ENCODE data around the gene TAAR9. TPM values are rescaled to one million over a fixed set of nuclear protein-coding genes. Genes with fewer than 3 reads are reported as not detected.

Gene TAAR9, protein sequence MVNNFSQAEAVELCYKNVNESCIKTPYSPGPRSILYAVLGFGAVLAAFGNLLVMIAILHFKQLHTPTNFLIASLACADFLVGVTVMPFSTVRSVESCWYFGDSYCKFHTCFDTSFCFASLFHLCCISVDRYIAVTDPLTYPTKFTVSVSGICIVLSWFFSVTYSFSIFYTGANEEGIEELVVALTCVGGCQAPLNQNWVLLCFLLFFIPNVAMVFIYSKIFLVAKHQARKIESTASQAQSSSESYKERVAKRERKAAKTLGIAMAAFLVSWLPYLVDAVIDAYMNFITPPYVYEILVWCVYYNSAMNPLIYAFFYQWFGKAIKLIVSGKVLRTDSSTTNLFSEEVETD
- not detected for total RNA-seq
- not detected for polyA plus RNA-seq
- not detected for total RNA-seq

DNA sequence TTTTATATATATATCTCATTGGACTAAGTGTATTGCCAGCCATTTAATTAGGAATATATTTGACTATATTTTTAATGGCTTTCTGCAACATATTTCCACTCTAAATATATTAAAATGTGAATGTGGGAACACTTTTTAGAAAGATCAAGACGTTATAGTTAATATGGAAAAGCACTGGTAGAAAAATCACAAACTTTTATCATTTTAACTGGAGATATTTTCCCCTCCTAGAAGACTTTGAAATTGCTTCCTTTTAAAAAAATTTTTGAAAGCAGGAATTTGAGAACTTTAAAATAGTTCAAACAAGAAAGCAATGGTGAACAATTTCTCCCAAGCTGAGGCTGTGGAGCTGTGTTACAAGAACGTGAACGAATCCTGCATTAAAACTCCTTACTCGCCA is at the start of gene TAAR9:
Gene TAAR9, plus strand, starts transcription at position 301 of the 400 bp plus-strand sequence. Its CDS starts 13 bp downstream, at position 314.
- Histone ChIP-seq H3K4me3 (ENCODE audit: low read length) (no peak within 1 kb of the TSS), H3K4me1 (ENCODE audit: control insufficient read depth in 2 of 2, insufficient read depth in 2 of 2, low read length in 2 of 2) (no peaks in the 10 kb centered on the region), H3K27me3 (ENCODE audit: control insufficient read depth in 2 of 2, insufficient read depth in 2 of 2, low read length in 2 of 2) (peaks cover 0 to 2% of the 10 kb centered on the region in 2 donors), H3K27ac (ENCODE audit: low read depth, low read length) (no peak within 1 kb of the TSS), H3K36me3 (ENCODE audit: control insufficient read depth in 2 of 3, insufficient read depth in 3 of 3, low read length in 3 of 3) (no peaks in the 10 kb centered on the region), H3K9me3 (ENCODE audit: control insufficient read depth in 2 of 3, low read length in 3 of 3) (no peaks in the 10 kb centered on the region)
- Mint-ChIP-seq H3K36me3 (no peaks in the 10 kb centered on the region), H3K9me3 (peaks cover 0 to 6% (median 0%) of the 10 kb centered on the region in 11 donors), H3K27ac (no peak within 1 kb of the TSS), H3K27me3 (peaks cover 11 to 41% (median 34%) of the 10 kb centered on the region in 5 donors), H3K4me3 (no peak within 1 kb of the TSS), H3K4me1 (peaks cover 0 to 2% (median 0%) of the 10 kb centered on the region in 7 donors)
- ATAC-seq (no peak), DNase-seq (no peak)
- ChIA-PET POLR2A (no interaction called here), CTCF (no interaction called here)
- intact Hi-C loops (cut with micrococcal nuclease): no loop called here

DNA sequence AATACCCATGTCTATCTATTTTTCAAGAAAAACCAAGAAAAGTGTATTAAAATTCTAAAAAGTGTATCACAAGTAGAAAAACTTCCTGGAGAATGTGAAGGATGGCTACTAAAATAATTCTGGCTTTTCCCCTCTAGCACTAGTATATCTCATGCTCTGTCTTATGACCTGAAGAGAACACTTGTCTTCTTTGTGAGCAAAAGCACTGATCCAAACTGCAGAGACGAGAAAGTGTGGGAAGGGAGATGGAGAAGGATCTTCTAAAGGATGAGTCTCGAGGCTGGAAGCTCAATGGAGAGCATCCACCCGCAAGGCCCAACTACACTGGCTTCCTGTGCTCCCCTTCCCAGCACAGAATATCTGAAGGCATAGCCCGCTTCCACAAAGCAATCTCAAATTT is 48.7 kb upstream of the TAAR9 start:
- Mint-ChIP-seq H3K36me3 (peaks cover 2 to 15% (median 10%) of the 10 kb centered on the region in 5 donors), H3K27ac (no peak overlapping the region), H3K27me3 (no peaks in the 10 kb centered on the region), H3K9me3 (peaks cover 0 to 5% (median 1%) of the 10 kb centered on the region in 11 donors), H3K4me3 (no peak overlapping the region), H3K4me1 (peaks cover 3 to 21% (median 12%) of the 10 kb centered on the region in 7 donors)
- CTCF ChIA-PET: interaction anchor here (1.1 kb wide), 1 partner anchor 11 kb away, joined by 4 read pairs; no protein-coding TSS in a partner anchor
- intact Hi-C loops (cut with micrococcal nuclease): no loop called here
- DNase-seq: no peak
- H3K4me1 ChIP-seq (ENCODE audit: control insufficient read depth in 2 of 2, insufficient read depth in 2 of 2, low read length in 2 of 2): peaks cover 0 to 10% of the 10 kb centered on the region in 2 donors
- no peaks in the 10 kb centered on the region for H3K36me3 ChIP-seq (ENCODE audit: control insufficient read depth in 2 of 3, insufficient read depth in 3 of 3, low read length in 3 of 3)
- H3K27ac ChIP-seq (ENCODE audit: low read depth, low read length): no peak overlapping the region
- no peaks in the 10 kb centered on the region for H3K9me3 ChIP-seq (ENCODE audit: control insufficient read depth in 2 of 3, low read length in 3 of 3)
- no peaks in the 10 kb centered on the region for H3K27me3 ChIP-seq (ENCODE audit: control insufficient read depth in 2 of 2, insufficient read depth in 2 of 2, low read length in 2 of 2)
- POLR2A ChIA-PET: no interaction called here
- no peak overlapping the region for H3K4me3 ChIP-seq (ENCODE audit: low read length)
- ATAC-seq: no peak

DNA sequence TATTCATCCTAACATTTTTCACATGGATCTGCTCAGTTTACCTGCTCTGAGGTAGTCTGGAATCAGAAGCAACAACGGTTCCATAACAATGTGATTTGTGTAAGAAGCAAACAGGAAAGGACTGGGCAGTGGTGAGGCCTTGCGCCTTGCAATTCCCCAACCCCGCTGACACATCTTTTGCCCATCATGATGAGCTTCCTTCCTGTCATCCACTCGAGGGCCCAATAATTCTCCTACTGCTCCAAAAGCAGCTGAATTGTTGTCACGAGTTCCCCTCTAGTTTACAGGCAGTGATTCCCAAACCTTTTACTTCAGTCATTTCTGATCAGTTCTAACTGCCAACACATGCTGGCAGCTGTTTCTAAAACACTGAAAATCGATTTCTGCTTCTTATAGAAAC is 48.1 kb upstream of the TAAR9 start:
- Histone ChIP-seq H3K4me1 (ENCODE audit: control insufficient read depth in 2 of 2, insufficient read depth in 2 of 2, low read length in 2 of 2) (peaks cover 0 to 10% of the 10 kb centered on the region in 2 donors), H3K4me3 (ENCODE audit: low read length) (no peak overlapping the region), H3K27ac (ENCODE audit: low read depth, low read length) (no peak overlapping the region), H3K9me3 (ENCODE audit: control insufficient read depth in 2 of 3, low read length in 3 of 3) (no peaks in the 10 kb centered on the region), H3K27me3 (ENCODE audit: control insufficient read depth in 2 of 2, insufficient read depth in 2 of 2, low read length in 2 of 2) (no peaks in the 10 kb centered on the region), H3K36me3 (ENCODE audit: control insufficient read depth in 2 of 3, insufficient read depth in 3 of 3, low read length in 3 of 3) (no peaks in the 10 kb centered on the region)
- peak; percentile 64 for ATAC-seq
- H3K4me3 Mint-ChIP-seq: no peak overlapping the region
- H3K27ac Mint-ChIP-seq: peak overlapping the region in 1 of 9 donors; percentile 41
- H3K36me3 Mint-ChIP-seq: peaks cover 5 to 22% (median 17%) of the 10 kb centered on the region in 5 donors
- intact Hi-C loops (cut with micrococcal nuclease): no loop called here
- no peak for DNase-seq
- peaks cover 5 to 27% (median 18%) of the 10 kb centered on the region in 7 donors for H3K4me1 Mint-ChIP-seq
- ChIA-PET POLR2A (interaction anchor here (0.7 kb wide), 1 partner anchor 23 kb away, joined by 3 read pairs; the partner anchor contains the start of gene STX7), CTCF (interaction anchor here (1.1 kb wide), 1 partner anchor 10 kb away, joined by 4 read pairs; no protein-coding TSS in a partner anchor)
- H3K27me3 Mint-ChIP-seq: no peaks in the 10 kb centered on the region
- H3K9me3 Mint-ChIP-seq: peaks cover 0 to 11% (median 2%) of the 10 kb centered on the region in 11 donors

DNA sequence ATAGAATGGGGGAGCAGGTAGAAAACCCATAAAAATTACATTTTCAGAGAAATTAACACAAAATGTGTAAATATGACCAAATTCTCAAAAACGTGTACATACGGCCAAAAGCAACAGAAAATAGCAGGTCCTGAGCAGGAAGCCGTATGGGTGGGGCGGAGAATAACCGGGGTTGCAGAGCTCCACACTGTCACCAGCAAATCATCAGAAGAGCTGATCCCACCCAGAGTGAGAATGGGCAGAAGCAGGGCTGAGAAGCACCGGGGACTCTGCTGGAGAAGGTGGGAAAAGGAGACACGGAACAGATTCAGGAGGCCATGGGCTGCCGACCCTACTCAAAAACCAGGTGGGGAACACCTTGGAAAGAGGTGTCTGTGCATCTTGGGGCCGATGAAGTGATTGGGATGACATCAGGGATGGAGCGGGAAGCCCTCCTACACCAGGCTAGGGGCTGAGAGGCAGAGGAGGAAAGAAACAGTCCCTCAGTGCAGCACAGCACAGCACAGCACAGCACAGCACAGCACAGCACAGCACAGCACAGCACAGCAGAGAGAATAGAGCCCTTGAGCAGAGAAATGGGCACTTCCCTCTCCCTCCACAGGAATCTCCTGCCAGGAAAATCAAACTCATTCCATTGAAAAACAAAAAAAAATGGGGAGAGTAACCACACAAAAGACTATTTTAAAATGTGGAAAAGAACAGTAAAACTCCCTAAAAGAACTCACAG is 47.4 kb upstream of the TAAR9 start:
- ChIA-PET POLR2A (interaction anchor here (0.7 kb wide), 1 partner anchor 22 kb away, joined by 3 read pairs; the partner anchor contains the start of gene STX7), CTCF (interaction anchor here (1.1 kb wide), 1 partner anchor 10 kb away, joined by 4 read pairs; no protein-coding TSS in a partner anchor)
- no peak overlapping the region for H3K27ac Mint-ChIP-seq
- intact Hi-C loops (cut with micrococcal nuclease): no loop called here
- no peaks in the 10 kb centered on the region for H3K27me3 ChIP-seq (ENCODE audit: control insufficient read depth in 2 of 2, insufficient read depth in 2 of 2, low read length in 2 of 2)
- no peak overlapping the region for H3K27ac ChIP-seq (ENCODE audit: low read depth, low read length)
- peak; percentile 40 for ATAC-seq
- no peak overlapping the region for H3K4me3 Mint-ChIP-seq
- no peak overlapping the region for H3K4me3 ChIP-seq (ENCODE audit: low read length)
- H3K9me3 ChIP-seq (ENCODE audit: control insufficient read depth in 2 of 3, low read length in 3 of 3): no peaks in the 10 kb centered on the region
- no peaks in the 10 kb centered on the region for H3K27me3 Mint-ChIP-seq
- DNase-seq: no peak
- peaks cover 5 to 26% (median 17%) of the 10 kb centered on the region in 5 donors for H3K36me3 Mint-ChIP-seq
- H3K4me1 Mint-ChIP-seq: peaks cover 5 to 30% (median 20%) of the 10 kb centered on the region in 7 donors
- H3K36me3 ChIP-seq (ENCODE audit: control insufficient read depth in 2 of 3, insufficient read depth in 3 of 3, low read length in 3 of 3): no peaks in the 10 kb centered on the region
- peaks cover 0 to 15% of the 10 kb centered on the region in 2 donors for H3K4me1 ChIP-seq (ENCODE audit: control insufficient read depth in 2 of 2, insufficient read depth in 2 of 2, low read length in 2 of 2)
- peaks cover 0 to 11% (median 2%) of the 10 kb centered on the region in 11 donors for H3K9me3 Mint-ChIP-seq

DNA sequence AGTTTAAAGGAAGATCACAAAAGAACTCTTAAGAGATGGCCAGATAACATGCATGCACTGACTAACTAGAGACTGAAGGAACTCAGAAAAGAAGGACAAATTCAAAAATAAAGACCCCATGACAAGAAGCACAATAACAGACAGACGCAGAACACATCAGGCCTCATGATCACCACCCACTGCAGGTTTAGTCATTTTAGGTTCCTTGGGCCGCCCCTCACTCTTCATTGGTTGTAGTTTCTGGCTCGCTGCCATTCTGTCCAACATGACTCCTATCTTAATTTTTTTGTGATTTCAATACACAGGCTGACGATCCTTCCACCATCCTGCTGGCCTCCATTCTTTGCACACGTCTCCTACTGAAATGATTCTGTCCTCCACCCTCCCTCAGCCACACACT is 46.8 kb upstream of the TAAR9 start:
- no peak overlapping the region for H3K27ac Mint-ChIP-seq
- H3K9me3 Mint-ChIP-seq: peaks cover 0 to 11% (median 2%) of the 10 kb centered on the region in 11 donors
- peaks cover 5 to 37% (median 22%) of the 10 kb centered on the region in 7 donors for H3K4me1 Mint-ChIP-seq
- no peaks in the 10 kb centered on the region for H3K27me3 Mint-ChIP-seq
- intact Hi-C loops (cut with micrococcal nuclease): no loop called here
- DNase-seq: no peak
- Histone ChIP-seq H3K9me3 (ENCODE audit: control insufficient read depth in 2 of 3, low read length in 3 of 3) (no peaks in the 10 kb centered on the region), H3K27me3 (ENCODE audit: control insufficient read depth in 2 of 2, insufficient read depth in 2 of 2, low read length in 2 of 2) (no peaks in the 10 kb centered on the region), H3K4me1 (ENCODE audit: control insufficient read depth in 2 of 2, insufficient read depth in 2 of 2, low read length in 2 of 2) (peaks cover 0 to 20% of the 10 kb centered on the region in 2 donors), H3K27ac (ENCODE audit: low read depth, low read length) (no peak overlapping the region), H3K36me3 (ENCODE audit: control insufficient read depth in 2 of 3, insufficient read depth in 3 of 3, low read length in 3 of 3) (no peaks in the 10 kb centered on the region), H3K4me3 (ENCODE audit: low read length) (no peak overlapping the region)
- no peak overlapping the region for H3K4me3 Mint-ChIP-seq
- ATAC-seq: no peak
- CTCF ChIA-PET: no interaction called here
- H3K36me3 Mint-ChIP-seq: peaks cover 5 to 30% (median 17%) of the 10 kb centered on the region in 5 donors
- POLR2A ChIA-PET: no interaction called here

DNA sequence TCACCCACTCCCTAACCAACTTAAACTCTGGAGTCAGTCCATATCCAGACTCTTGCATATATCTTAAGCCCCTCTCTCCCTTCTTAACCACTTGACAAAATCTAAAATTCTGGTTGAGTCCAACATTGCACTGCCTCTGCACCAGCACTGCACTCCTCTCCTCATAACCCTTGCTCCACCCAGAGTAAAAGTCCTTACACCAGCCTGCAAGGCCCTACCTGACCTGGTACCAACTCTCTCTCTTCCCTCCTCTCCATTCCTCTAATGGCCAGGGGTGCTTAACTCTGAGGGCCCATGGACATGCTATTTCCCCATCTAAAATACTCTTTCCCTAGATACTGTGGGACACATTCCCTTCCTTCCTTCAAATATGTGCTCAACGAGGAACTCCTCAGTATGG is 46.2 kb upstream of the TAAR9 start:
- DNase-seq (no peak), ATAC-seq (no peak)
- no peaks in the 10 kb centered on the region for H3K27me3 ChIP-seq (ENCODE audit: control insufficient read depth in 2 of 2, insufficient read depth in 2 of 2, low read length in 2 of 2)
- peaks cover 0 to 20% of the 10 kb centered on the region in 2 donors for H3K4me1 ChIP-seq (ENCODE audit: control insufficient read depth in 2 of 2, insufficient read depth in 2 of 2, low read length in 2 of 2)
- Mint-ChIP-seq H3K4me3 (no peak overlapping the region), H3K9me3 (peaks cover 0 to 11% (median 2%) of the 10 kb centered on the region in 11 donors), H3K4me1 (peaks cover 5 to 41% (median 27%) of the 10 kb centered on the region in 7 donors), H3K27me3 (no peaks in the 10 kb centered on the region), H3K27ac (no peak overlapping the region), H3K36me3 (peaks cover 5 to 31% (median 17%) of the 10 kb centered on the region in 5 donors)
- intact Hi-C loops (cut with micrococcal nuclease): no loop called here
- POLR2A ChIA-PET: no interaction called here
- H3K4me3 ChIP-seq (ENCODE audit: low read length): no peak overlapping the region
- no peak overlapping the region for H3K27ac ChIP-seq (ENCODE audit: low read depth, low read length)
- no peaks in the 10 kb centered on the region for H3K9me3 ChIP-seq (ENCODE audit: control insufficient read depth in 2 of 3, low read length in 3 of 3)
- CTCF ChIA-PET: interaction anchor here (1.2 kb wide), 1 partner anchor 7 kb away, joined by 5 read pairs; no protein-coding TSS in a partner anchor
- no peaks in the 10 kb centered on the region for H3K36me3 ChIP-seq (ENCODE audit: control insufficient read depth in 2 of 3, insufficient read depth in 3 of 3, low read length in 3 of 3)

Data from naive thymus-derived CD4-positive, alpha-beta T cell (primary cell).